SK-N-SH treated with all-trans-retinoic acid at 6 μM for 48 hours (cell line): ENCODE results near the gene LRRC10B.

ENCODE experiments used
- ATAC-seq: fragments of 200-7000 bp; cut with Tn5 transposase; 3 replicates; pipeline ENCODE4 v1.9.1; 2020; ENCODE audit warnings: mild to moderate bottlenecking, moderate library complexity
- ARNTL ChIP-seq: fragments of 450-650 bp; formaldehyde crosslinking; IDR thresholded peaks from 2 replicates; pipeline ENCODE4 v1.5.0; 2020; ENCODE audit warnings: low read depth, mild to moderate bottlenecking, moderate library complexity, borderline replicate concordance
- BACH2 ChIP-seq: fragments of 250-450 bp; sonication (Bioruptor Pico); IDR thresholded peaks from 2 replicates; pipeline ENCODE4 v1.9.0; 2021; ENCODE audit warnings: mild to moderate bottlenecking, borderline replicate concordance
- CREB5 ChIP-seq: fragments of 250-450 bp; sonication (Bioruptor Pico); IDR thresholded peaks from 2 replicates; pipeline ENCODE4 v1.5.1; 2020; ENCODE audit warnings: low read depth, mild to moderate bottlenecking, moderate library complexity
- CSRNP3 ChIP-seq: fragments of 250-450 bp; sonication (Bioruptor Pico); IDR thresholded peaks from 2 replicates; pipeline ENCODE4 v1.5.1; 2021; ENCODE audit warnings: mild to moderate bottlenecking, moderate library complexity
- GLIS3 ChIP-seq: fragments of 250-450 bp; sonication (Bioruptor Pico); IDR thresholded peaks from 2 replicates; pipeline ENCODE4 v1.5.0; 2020; ENCODE audit warnings: mild to moderate bottlenecking, moderate library complexity
- ISL1 ChIP-seq: fragments of 250-450 bp; sonication (Bioruptor Pico); IDR thresholded peaks from 2 replicates; pipeline ENCODE4 v2.1.2; 2022; ENCODE audit warnings: mild to moderate bottlenecking, moderate library complexity
- OSR1 ChIP-seq: fragments of 250-450 bp; sonication (Bioruptor Pico); IDR thresholded peaks from 2 replicates; pipeline ENCODE4 v1.8.0; 2022; ENCODE audit warnings: moderate library complexity, mild to moderate bottlenecking, inconsistent platforms
- PATZ1 ChIP-seq: fragments of 250-450 bp; sonication (Bioruptor Pico); IDR thresholded peaks from 2 replicates; pipeline ENCODE4 v1.8.0; 2020; ENCODE audit warnings: mild to moderate bottlenecking, moderate library complexity, borderline replicate concordance
- POU6F1 ChIP-seq: fragments of 250-450 bp; sonication (Bioruptor Pico); IDR thresholded peaks from 2 replicates; pipeline ENCODE4 v1.8.0; 2021; ENCODE audit warnings: low read depth, mild to moderate bottlenecking, moderate library complexity, borderline replicate concordance
- PPARA ChIP-seq: fragments of 250-450 bp; sonication (Bioruptor Pico); IDR thresholded peaks from 2 replicates; pipeline ENCODE4 v1.5.0; 2020; ENCODE audit warnings: mild to moderate bottlenecking, borderline replicate concordance
- RARB ChIP-seq: fragments of 250-450 bp; sonication (Bioruptor Pico); IDR thresholded peaks from 2 replicates; pipeline ENCODE4 v1.8.0; 2021; ENCODE audit warnings: mild to moderate bottlenecking, moderate library complexity
- TOX ChIP-seq: fragments of 250-450 bp; sonication (Bioruptor Pico); IDR thresholded peaks from 2 replicates; pipeline ENCODE4 v1.8.0; 2021; ENCODE audit warnings: mild to moderate bottlenecking, moderate library complexity, borderline replicate concordance
- TSHZ2 ChIP-seq: fragments of 250-450 bp; sonication (Bioruptor Pico); IDR thresholded peaks from 2 replicates; pipeline ENCODE4 v1.5.0; 2020; ENCODE audit warnings: mild to moderate bottlenecking, moderate library complexity
- ZC3H10 ChIP-seq: fragments of 250-450 bp; sonication (Bioruptor Pico); IDR thresholded peaks from 2 replicates; pipeline ENCODE4 v1.5.1; 2021; ENCODE audit warnings: mild to moderate bottlenecking, moderate library complexity
- ZFP30 ChIP-seq: fragments of 450-650 bp; formaldehyde crosslinking; IDR thresholded peaks from 2 replicates; pipeline ENCODE4 v1.5.0; 2022; ENCODE audit warnings: mild to moderate bottlenecking, moderate library complexity
- ZNF565 ChIP-seq: fragments of 450-650 bp; formaldehyde crosslinking; conservative IDR thresholded peaks from 2 replicates; pipeline ENCODE4 v1.5.0; 2020; ENCODE audit warnings: low read depth, mild to moderate bottlenecking, moderate library complexity
- ZNF70 ChIP-seq: fragments of 450-650 bp; formaldehyde crosslinking; IDR thresholded peaks from 2 replicates; pipeline ENCODE4 v1.5.0; 2020; ENCODE audit warnings: mild to moderate bottlenecking, moderate library complexity
- ZNF8 ChIP-seq: fragments of 450-650 bp; formaldehyde crosslinking; IDR thresholded peaks from 2 replicates; pipeline ENCODE4 v1.5.0; 2020; ENCODE audit warnings: mild to moderate bottlenecking, moderate library complexity

Gene LRRC10B

GRCh38 chr11:61491736-61492395, 16.7 kb upstream of the LRRC10B start:
- ATAC-seq: no peak

More at GRCh38 chr11:61491736-61492395, 16.7 kb upstream of the LRRC10B start:
- TF ChIP-seq ZC3H10 (CRISPR knock-in tag) (no peak), PATZ1 (CRISPR knock-in tag) (no peak), ZNF8 (CRISPR knock-in tag) (no peak), GLIS3 (CRISPR knock-in tag) (no peak), BACH2 (CRISPR knock-in tag) (no peak), ZFP30 (no peak), CREB5 (CRISPR knock-in tag) (no peak), TOX (CRISPR knock-in tag) (no peak), PPARA (CRISPR knock-in tag) (no peak), ZNF565 (CRISPR knock-in tag) (no peak), POU6F1 (CRISPR knock-in tag) (no peak), RARB (CRISPR knock-in tag) (no peak), ISL1 (CRISPR knock-in tag) (no peak), OSR1 (CRISPR knock-in tag) (no peak), CSRNP3 (CRISPR knock-in tag) (no peak), TSHZ2 (CRISPR knock-in tag) (no peak), ZNF70 (CRISPR knock-in tag) (no peak), ARNTL (CRISPR knock-in tag) (no peak)
- TF ChIP-seq, all 23 proteins: peak for 0
